Midbrain (tissue), 1 donor: ENCODE data around the gene RIBC2.

Experiments used
- DNase-seq: peaks from one replicate; lab custom pipeline; 2025; lab: John Stamatoyannopoulos, UW

Gene RIBC2

GRCh38 chr22:45475063-45475747 is 61.7 kb downstream of the RIBC2 start:
- no peak for DNase-seq

- no peak for DNase-seq
Measured at GRCh38 chr22:45475851-45476514, 62.5 kb downstream of the RIBC2 start.

GRCh38 chr22:45476814-45477213 is 63.3 kb downstream of the RIBC2 start:
- DNase-seq = no peak

GRCh38 chr22:45477366-45478107 is 64.0 kb downstream of the RIBC2 start:
- no peak for DNase-seq

- DNase-seq = no peak
Measured at GRCh38 chr22:45478108-45478771, 64.7 kb downstream of the RIBC2 start.

GRCh38 chr22:45480717-45481116 is 67.2 kb downstream of the RIBC2 start:
- DNase-seq = no peak

GRCh38 chr22:45481661-45482060 is 68.2 kb downstream of the RIBC2 start:
- no peak for DNase-seq
